ENCODE measurements around the gene NPAS3. TPM values are rescaled to one million over a fixed set of nuclear protein-coding genes. Genes with fewer than 3 reads are reported as not detected.

NPAS3 gene
- total and polyA plus RNA-seq, 2 of the 8 experiments (the other 6 are each of a cell fraction or from before 2014, with no cell fraction given) = 0.11 to 0.60 TPM

GRCh38 chr14:33568935-33569579 lies 630.4 kb downstream of the NPAS3 start:
- 86% methylated on average over 3 of the region's 3 CpGs; no CpG with 5 or more reads in 1 of the 2 experiments for WGBS, 2 experiments (ENCODE audit: extremely low coverage in 1 of 2, insufficient coverage in 1 of 2, insufficient read length in 1 of 2, insufficient replicate concordance in 2 of 2, low coverage in 1 of 2, low lambda C conversion rate in 2 of 2, missing lambda C conversion rate in 1 of 2)
- Histone ChIP-seq H3K27ac (ENCODE audit: low read depth, low read length) (no peak overlapping the region), H3K56ac (replicated peaks; ENCODE audit: insufficient read length, low read depth, low read length) (no peak overlapping the region), H3K9ac (replicated peaks in 1 of 4; ENCODE audit: extremely low read depth in 1 of 4, low read depth in 3 of 4, low read length in 3 of 4) (no peak overlapping the region), H2BK20ac (ENCODE audit: low read length) (no peak overlapping the region), H2BK12ac (ENCODE audit: low read depth, low read length) (no peak overlapping the region), H3K18ac (ENCODE audit: extremely low read depth, low read length) (no peak overlapping the region), H3K4me2 (ENCODE audit: insufficient read depth in 1 of 2, low read depth in 2 of 2, low read length in 2 of 2) (no peak overlapping the region), H3K36me3 (ENCODE audit: control insufficient read depth in 2 of 4, insufficient read depth in 4 of 4, low read length in 3 of 4) (no peaks in the 10 kb centered on the region), H3K4me3 (ENCODE audit: extremely low read depth in 1 of 4, insufficient read depth in 2 of 4, low read depth in 3 of 4, low read length in 4 of 4) (no peak overlapping the region), H2AK5ac (ENCODE audit: low read depth, low read length) (no peak overlapping the region), H4K20me1 (replicated peaks in 1 of 2; ENCODE audit: control insufficient read depth in 1 of 2, insufficient read depth in 2 of 2, low read length in 2 of 2) (no peaks in the 10 kb centered on the region), H4K91ac (replicated peaks; ENCODE audit: insufficient read length, low read length) (no peak overlapping the region), H3K79me2 (ENCODE audit: control insufficient read depth in 1 of 2, insufficient read depth in 2 of 2, low read length in 2 of 2) (no peaks in the 10 kb centered on the region), H4K8ac (ENCODE audit: extremely low read depth, insufficient read depth, low read length) (no peak overlapping the region), H3K9me3 (ENCODE audit: insufficient read depth in 2 of 2, low read depth in 1 of 2, low read length in 1 of 2) (no peaks in the 10 kb centered on the region), H3K14ac (ENCODE audit: insufficient read length) (no peak overlapping the region), H2AFZ (ENCODE audit: low read length) (no peak overlapping the region), H4K5ac (ENCODE audit: insufficient read length, low read depth, low read length) (no peak overlapping the region), H3K23ac (ENCODE audit: insufficient read length) (no peak overlapping the region), H3K4me1 (replicated peaks in 1 of 4; ENCODE audit: control insufficient read depth in 3 of 4, insufficient read depth in 4 of 4, low read length in 3 of 4) (peaks cover 0 to 5% (median 4%) of the 10 kb centered on the region in 4 experiments; a peak in 3 of 7 replicates), H3K79me1 (ENCODE audit: low read depth, low read length) (no peaks in the 10 kb centered on the region), H2BK5ac (ENCODE audit: low read depth, low read length) (no peak overlapping the region), H3K4ac (replicated peaks; ENCODE audit: insufficient read length, low read depth, low read length) (no peak overlapping the region), H3K23me2 (ENCODE audit: low read depth, low read length) (no peaks in the 10 kb centered on the region), H3K27me3 (replicated peaks in 1 of 4; ENCODE audit: control insufficient read depth in 3 of 4, extremely low read depth in 1 of 4, insufficient read depth in 3 of 4, low read length in 3 of 4) (no peaks in the 10 kb centered on the region), H2BK15ac (ENCODE audit: low read length) (no peak overlapping the region), H2BK120ac (replicated peaks; ENCODE audit: low read depth, low read length) (no peak overlapping the region)
- no peak for FAIRE-seq
- POLR2A ChIA-PET (ENCODE audit: partially characterized antibody) = no interaction called here
- DNase-seq (ENCODE audit: low read depth in 1 of 2, low spot score in 2 of 2) = no peak
- CTCF ChIA-PET (ENCODE audit: partially characterized antibody) = no interaction called here
- no peak for TF ChIP-seq CBX5 (IDR thresholded peaks at IDR 0.05; ENCODE audit: low read depth, low read length)
- TF ChIP-seq SIN3A (conservative IDR thresholded peaks at IDR 0.05 in 1 of 2, IDR thresholded peaks at IDR 0.05 in 1 of 2; ENCODE audit: low read depth in 1 of 2, low read length in 2 of 2) = no peak
- no peak for TF ChIP-seq POU5F1 (IDR thresholded peaks at IDR 0.05; ENCODE audit: low read depth, low read length)
- TF ChIP-seq, protein P1, sequence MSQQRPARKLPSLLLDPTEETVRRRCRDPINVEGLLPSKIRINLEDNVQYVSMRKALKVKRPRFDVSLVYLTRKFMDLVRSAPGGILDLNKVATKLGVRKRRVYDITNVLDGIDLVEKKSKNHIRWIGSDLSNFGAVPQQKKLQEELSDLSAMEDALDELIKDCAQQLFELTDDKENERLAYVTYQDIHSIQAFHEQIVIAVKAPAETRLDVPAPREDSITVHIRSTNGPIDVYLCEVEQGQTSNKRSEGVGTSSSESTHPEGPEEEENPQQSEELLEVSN (IDR thresholded peaks at IDR 0.05) = no peak
- no peak for TF ChIP-seq ZNF274 (IDR thresholded peaks at IDR 0.05; ENCODE audit: borderline replicate concordance, extremely low read depth, low read length)
- TF ChIP-seq CREB1 (IDR thresholded peaks at IDR 0.05) = no peak
- no peak for TF ChIP-seq NRF1 (IDR thresholded peaks at IDR 0.05; ENCODE audit: low read depth, low read length)
- TF ChIP-seq HDAC2 (IDR thresholded peaks at IDR 0.05; ENCODE audit: borderline replicate concordance in 1 of 2, low read depth in 2 of 2, low read length in 2 of 2) = no peak
- no peak for TF ChIP-seq SAP30 (IDR thresholded peaks at IDR 0.05; ENCODE audit: insufficient read depth, insufficient replicate concordance, low read length)
- TF ChIP-seq GABPA (IDR thresholded peaks at IDR 0.05; ENCODE audit: borderline replicate concordance, insufficient read depth, low read length) = no peak
- no peak for TF ChIP-seq BACH1 (IDR thresholded peaks at IDR 0.05; ENCODE audit: low read length)
- TF ChIP-seq SRF (IDR thresholded peaks at IDR 0.05; ENCODE audit: low read depth, low read length) = no peak

All from H1 (cell line).